SW 1271 (cell line): ENCODE results near the gene HERC2.
"Not testable (repeated sequence)": the region's sequence is repeated elsewhere in the genome, so short reads cannot be mapped to it uniquely, and the experiment has no call there.

ENCODE experiments used
- DNase-seq, 2 experiments: peaks; one replicate each; lab custom pipeline; 2025; lab: John Stamatoyannopoulos, UW

The HERC2 gene

GRCh38 chr15:28322129-28322588 lies at the start of gene HERC2:
Gene HERC2 (minus strand): TSS chr15:28322179. CDS start chr15:28321433, 746 bp downstream.
- DNase-seq, result not testable (repeated sequence)

GRCh38 chr15:28365502-28365901 lies 43.5 kb upstream of the HERC2 start:
- DNase-seq, result not testable (repeated sequence)

GRCh38 chr15:28357984-28358383 lies 36.0 kb upstream of the HERC2 start, which contains the start of gene GOLGA6L24:
Gene GOLGA6L24 (minus strand): TSS chr15:28358084. CDS start chr15:28358023, 61 bp downstream.
- not testable (repeated sequence) for DNase-seq

- not testable (repeated sequence) for DNase-seq
These were observed 461 bp downstream of the HERC2 start for GRCh38 chr15:28321358-28322078.

- not testable (repeated sequence) for DNase-seq
These were observed 2.3 kb downstream of the HERC2 start for GRCh38 chr15:28319725-28320124.

- DNase-seq, result not testable (repeated sequence)
These were observed 3.2 kb downstream of the HERC2 start for GRCh38 chr15:28318828-28319227.

GRCh38 chr15:28318122-28318521 lies 3.9 kb downstream of the HERC2 start:
- DNase-seq, result not testable (repeated sequence)

- not testable (repeated sequence) for DNase-seq
These were observed 5.0 kb downstream of the HERC2 start for GRCh38 chr15:28316958-28317357.

GRCh38 chr15:28310454-28310853 lies 11.5 kb downstream of the HERC2 start:
- DNase-seq, result not testable (repeated sequence)

GRCh38 chr15:28308718-28309117 lies 13.3 kb downstream of the HERC2 start:
- not testable (repeated sequence) for DNase-seq

- DNase-seq, result not testable (repeated sequence)
These were observed 16.3 kb downstream of the HERC2 start for GRCh38 chr15:28305700-28306099.

- DNase-seq, result not testable (repeated sequence)
These were observed 24.5 kb downstream of the HERC2 start for GRCh38 chr15:28297434-28297833.

GRCh38 chr15:28296814-28297213 lies 25.2 kb downstream of the HERC2 start:
- not testable (repeated sequence) for DNase-seq

- not testable (repeated sequence) for DNase-seq
These were observed 26.9 kb downstream of the HERC2 start for GRCh38 chr15:28295009-28295563.

- DNase-seq, result not testable (repeated sequence)
These were observed 27.4 kb downstream of the HERC2 start for GRCh38 chr15:28294560-28294959.

GRCh38 chr15:28289694-28290463 lies 32.1 kb downstream of the HERC2 start:
- DNase-seq, result no peak

- not testable (repeated sequence) for DNase-seq
These were observed 32.9 kb downstream of the HERC2 start for GRCh38 chr15:28288830-28289693.

- not testable (repeated sequence) for DNase-seq
These were observed 35.3 kb downstream of the HERC2 start for GRCh38 chr15:28286659-28287058.

GRCh38 chr15:28286031-28286430 lies 35.9 kb downstream of the HERC2 start:
- DNase-seq, result no peak

- DNase-seq, result no peak
These were observed 40.1 kb downstream of the HERC2 start for GRCh38 chr15:28281876-28282275.

- DNase-seq, result no peak
These were observed 47.3 kb downstream of the HERC2 start for GRCh38 chr15:28274635-28275034.
